ENCODE data around the gene HOXC9.

The HOXC9 gene

DNA sequence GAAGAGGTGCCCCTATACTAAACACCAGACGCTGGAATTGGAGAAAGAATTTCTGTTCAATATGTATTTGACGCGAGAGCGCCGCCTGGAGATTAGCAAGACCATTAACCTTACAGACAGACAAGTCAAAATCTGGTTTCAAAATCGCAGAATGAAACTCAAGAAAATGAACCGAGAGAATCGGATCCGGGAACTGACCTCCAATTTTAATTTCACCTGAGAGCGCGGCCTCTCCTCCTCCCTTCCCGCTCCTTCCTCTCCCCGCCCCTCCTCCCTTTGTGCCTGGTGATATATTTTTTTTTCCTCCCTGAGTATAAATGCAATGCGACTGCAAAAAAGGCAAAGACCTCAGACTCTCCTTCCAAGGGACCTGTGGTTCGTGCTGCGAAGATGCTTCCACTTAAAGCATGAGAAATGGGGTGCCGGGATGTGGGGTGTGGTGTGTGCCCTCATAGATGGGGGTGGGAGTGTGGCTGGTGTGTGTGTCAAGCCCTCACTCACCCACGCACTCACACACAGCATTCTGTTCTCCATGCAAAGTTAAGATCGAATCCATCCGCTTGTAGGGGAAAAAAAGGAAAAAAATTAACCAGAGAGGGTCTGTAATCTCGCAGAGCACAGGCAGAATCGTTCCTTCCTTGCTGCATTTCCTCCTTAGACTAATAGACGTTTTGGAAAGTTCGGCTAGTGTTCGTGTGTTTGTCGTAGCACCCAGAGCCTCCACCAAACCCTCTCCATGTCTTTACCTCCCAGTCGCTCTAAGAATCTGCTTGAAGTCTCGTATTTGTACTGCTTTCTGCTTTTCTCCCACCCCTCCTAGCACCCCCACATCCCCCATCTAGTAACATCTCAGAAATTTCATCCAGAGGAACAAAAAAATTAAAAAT, 10.5 kb upstream of the HOXC9 start:
- no peak for DNase-seq

GRCh38 chr12:53990311-53991076, 9.5 kb upstream of the HOXC9 start:
- no peak for DNase-seq

DNA sequence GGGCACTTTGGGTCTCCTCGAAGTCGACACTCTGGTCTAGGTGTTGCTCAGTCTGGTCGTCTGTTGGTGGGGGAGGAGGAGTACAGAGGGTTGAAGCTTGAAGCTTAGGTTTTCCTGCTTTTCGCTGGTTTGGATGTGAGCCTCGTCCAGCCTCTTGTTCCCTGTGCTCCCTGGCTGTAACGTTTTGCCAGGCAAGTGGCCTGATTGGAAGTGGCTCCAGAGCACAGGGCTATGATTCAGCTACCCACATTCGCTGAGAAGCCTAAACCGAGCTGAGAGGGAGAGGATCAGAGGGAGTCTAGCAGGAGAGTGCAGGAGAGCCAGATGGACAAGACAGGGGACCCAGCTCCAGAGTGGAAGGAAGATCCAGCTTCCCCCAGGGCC, 8.9 kb upstream of the HOXC9 start:
- no peak for DNase-seq

DNA sequence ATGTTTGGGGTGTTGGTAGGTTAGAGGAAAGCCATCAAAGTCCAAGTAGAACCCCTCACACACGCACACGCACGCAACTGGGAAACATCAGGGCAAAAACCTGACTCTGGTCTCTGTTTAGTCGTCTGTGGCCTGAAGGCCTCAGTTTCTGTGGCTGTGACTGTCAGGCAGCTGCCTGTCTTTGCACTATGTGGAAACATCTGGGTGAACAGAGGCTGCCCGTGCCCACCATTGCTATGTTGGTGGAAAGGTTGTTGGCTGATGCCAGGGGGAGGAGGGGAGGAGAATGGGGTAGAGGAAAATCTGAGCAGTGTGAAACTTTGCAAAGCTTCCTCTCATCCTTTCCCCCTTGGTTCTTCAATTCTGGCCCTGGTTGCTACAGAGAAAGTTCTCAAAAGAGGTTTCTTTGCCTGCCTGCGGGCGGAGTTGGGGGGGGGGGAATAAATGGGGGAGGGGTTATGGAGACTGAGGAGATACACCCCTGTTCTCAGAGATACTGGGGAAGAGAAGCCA, 7.5 kb upstream of the HOXC9 start:
- no peak for DNase-seq

GRCh38 chr12:53993162-53994008, 6.6 kb upstream of the HOXC9 start:
- no peak for DNase-seq

- no peak for DNase-seq
Observed at GRCh38 chr12:53994009-53994263, 6.0 kb upstream of the HOXC9 start.

DNA sequence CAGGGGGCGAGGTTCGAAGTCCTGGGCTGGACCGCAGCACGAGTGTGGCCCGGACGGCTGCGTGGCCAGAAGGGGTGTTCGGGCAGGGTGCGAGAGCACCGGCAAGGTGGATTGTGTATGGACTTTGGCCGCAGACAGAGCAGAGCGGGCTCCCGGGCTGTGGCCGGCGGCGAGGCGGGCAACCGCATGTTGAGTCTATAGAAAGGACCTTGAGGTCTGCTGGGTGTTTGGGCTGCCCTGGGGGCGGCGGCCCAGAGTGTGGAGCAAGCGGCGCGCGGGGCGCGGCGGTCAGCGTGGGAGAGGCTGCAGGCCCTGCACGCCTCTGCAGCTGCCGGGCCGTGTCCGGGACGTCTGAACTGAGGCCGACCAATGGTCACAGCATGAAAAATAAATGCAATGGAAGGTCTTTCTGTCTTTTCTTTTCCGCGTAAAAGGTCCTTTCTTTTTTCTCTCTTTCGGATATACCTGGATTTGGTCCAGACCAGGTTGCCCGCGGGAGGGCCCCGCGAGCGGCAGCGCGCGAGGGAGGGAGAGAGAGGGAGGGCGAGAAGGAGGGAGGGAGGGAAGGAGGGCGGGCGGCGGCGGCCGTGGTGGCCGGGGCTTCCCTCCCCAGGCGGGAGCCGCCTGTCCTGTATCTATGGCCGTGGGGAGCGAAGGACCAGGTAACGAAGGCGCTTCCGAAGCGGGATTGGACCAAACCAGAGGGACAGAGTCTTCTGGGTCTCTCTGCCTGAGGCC, 5.5 kb upstream of the HOXC9 start:
- no peak for DNase-seq

- no peak for DNase-seq
Observed at GRCh38 chr12:53995002-53995377, 5.0 kb upstream of the HOXC9 start.

DNA sequence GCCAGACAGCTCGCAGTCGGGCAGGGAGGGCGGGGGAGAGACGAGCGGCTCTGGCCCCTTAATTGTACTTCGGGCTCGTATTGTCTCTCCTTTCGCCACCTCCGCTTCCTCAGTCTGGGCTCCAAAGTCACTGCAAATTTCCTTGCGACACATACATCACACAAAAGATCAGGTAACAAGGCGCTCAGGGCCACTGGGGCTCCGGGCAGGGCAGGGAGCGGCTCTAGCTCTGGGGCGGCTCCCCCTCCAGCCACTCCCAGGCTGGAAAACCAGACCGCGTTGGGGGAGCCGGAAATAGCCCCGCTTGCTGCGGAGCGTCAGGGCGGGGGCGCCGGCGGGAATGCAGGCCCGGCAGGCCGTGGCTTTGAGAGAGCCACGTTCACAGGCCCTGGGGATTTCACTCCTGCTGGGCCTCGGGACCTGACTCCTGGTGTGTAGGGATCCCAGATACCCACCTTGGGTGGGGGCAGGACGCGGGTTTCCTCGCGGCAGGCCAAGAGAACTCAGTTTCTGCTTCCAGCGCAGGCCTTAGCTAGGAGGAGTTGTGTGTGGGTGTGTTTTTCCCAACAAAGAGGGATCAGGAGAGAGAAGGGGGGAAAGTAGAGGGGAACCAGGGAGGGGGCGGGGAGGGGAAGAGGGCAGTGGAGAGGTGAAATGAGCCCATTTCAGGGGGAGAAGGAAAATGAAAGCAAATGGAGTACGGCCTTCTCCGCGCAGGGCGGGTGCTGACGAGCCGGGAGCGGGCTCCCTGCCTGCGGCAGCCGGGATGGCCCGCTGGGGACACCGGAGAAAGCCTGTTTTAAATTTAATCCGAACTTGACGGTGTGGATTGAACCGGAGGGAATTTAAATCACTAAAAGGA, 4.4 kb upstream of the HOXC9 start:
- no peak for DNase-seq

DNA sequence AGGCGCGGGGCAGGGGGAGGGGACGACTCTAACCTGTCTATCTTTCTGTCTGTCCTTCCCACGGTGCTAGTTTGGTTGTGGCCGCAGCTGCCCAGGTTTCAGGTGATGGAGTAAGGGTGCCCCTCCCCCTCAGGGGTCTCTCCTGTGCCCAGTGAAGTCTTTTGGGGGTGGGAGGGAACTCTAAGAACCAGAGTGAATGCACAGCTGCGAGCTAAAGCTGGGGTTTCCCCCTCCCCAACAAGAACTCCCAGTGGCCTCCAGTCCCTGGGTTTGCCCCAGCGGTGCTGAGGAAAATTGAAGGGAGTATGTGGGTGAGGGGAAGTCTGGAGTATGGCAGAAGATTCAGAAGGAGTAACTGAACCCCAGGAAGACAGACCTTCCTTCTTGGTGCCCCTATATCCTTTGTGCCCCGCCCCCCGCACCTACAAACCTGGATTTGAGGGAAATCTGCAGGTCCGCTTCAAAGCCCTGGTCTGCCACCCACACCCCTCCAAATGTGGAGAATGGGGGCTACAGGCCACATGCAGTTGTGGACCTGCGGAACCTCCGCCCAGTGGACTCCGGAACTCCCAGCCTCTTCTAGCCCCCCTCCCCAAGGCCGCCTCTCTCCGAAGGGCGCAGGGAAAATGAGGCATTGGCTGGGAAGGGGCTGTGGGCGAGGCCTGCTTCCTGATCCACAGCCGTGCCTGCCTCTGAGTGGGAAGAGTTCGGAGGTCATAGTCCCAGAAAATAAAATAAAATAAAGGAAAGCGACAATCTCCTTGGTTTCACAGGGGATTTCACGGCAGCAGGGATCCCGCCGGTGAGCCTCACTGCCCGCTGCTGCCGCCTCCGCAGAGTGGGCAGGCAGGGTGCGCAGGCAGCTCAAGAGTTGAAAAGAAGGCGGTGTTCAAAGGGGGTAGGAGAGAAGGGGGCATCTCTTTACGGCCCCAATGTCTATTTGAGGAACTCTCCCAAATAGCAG, 3.4 kb upstream of the HOXC9 start:
- DNase-seq = no peak

DNA sequence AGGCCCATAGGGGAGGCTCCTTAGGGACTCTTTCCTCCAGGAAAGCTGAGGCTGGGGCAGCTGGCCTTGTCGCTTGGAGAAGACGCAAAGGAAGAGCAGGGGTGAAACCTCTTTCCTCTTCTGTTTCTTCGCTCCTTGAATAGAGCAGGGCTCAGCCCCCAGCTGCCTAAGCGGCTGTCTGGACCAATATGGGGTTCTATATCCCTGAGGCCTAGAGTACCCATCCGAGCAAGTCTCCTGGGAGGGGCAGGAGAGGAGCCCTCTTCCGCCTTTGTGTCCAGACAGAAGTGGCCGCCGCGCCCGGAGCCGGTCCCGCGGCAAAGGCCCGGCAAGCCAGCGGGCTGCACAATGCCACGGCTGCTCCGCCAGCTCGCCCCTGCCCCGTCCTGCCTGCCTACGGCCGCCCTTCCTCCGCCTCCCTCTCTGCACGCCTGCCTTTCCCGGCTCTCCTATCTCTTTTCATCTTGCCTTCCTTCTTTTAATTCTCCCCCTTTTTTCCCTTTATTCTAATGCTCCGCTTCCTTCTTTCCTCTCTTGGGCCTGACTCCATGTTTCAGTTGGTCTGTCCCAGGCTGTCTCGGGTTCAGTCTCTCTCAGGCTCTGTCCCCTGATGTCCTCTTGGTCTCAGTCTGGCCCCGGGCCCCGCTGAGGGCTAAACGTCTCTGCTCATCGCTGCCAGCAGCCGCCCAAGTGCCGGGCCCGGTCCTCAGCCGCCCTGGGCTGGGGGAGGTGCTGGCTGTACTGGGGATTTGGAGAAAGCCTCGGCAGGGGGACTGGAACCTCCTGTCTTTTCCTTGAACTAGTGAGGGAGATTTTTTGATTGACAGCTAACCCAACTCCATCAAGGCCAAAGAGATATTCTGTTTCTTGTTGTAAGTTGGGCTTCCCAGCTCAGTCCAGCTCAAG, 2.5 kb upstream of the HOXC9 start:
- DNase-seq = no peak

DNA sequence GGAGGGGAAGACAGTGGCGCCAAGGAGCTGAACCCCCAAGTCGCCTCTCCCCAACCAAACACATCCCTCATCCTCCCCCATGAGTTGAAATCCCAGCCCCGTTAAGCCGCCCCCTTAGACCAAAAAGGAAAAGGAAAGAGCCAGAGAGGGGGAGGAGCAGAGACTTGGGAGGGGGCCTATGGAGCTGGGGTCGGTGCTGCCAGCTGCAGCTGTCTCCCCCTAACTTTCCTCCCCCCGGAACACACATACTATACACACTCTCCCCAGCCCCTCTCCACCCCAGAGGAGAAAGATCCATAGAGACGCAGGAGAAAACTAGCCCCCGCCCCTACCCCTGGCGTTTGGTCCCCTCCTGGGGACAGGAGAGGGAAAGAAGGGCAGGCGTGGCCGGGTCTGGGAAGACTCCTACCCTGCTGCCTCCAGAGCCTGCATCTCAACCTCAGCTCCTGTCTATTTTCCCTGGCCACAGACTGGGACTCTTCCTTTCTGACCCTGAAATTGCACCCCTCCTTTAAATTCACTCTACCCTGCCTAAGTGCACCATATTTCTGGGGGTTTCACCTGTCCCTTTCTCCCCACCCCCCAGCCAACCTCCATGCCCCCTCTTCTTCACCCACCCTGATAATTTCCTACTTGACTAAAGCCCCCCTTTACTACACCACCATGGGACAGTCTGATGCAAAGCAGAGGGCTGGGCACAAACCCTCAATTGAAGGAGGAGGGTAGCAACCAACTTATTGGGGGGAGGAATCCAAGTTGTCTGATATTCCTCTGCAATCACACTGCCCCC, 1.7 kb upstream of the HOXC9 start:
- no peak for DNase-seq

DNA sequence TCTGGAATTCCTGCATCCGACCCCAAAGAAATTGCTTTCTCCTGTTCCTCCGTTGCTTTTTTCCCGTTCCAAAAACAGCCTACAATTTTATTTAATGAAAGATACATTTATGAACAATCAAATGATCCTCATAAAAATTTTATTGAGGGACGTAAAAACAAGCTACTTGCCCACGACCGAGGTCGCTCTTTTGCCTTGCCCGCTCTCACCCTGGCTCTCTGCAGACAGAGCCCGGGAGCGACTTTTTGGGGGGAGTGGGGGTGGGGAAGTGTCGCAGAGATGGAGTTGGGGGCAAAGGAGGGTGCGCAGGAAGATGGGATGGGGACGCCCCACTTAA, 1.1 kb upstream of the HOXC9 start:
- DNase-seq = no peak

GRCh38 chr12:53999559-54000115, 324 bp upstream of the HOXC9 start:
- DNase-seq = no peak

- DNase-seq = no peak
Observed at GRCh38 chr12:54001283-54002187, 1.6 kb downstream of the HOXC9 start.

- DNase-seq = no peak
Observed at GRCh38 chr12:54002278-54002914, 2.4 kb downstream of the HOXC9 start.

DNA sequence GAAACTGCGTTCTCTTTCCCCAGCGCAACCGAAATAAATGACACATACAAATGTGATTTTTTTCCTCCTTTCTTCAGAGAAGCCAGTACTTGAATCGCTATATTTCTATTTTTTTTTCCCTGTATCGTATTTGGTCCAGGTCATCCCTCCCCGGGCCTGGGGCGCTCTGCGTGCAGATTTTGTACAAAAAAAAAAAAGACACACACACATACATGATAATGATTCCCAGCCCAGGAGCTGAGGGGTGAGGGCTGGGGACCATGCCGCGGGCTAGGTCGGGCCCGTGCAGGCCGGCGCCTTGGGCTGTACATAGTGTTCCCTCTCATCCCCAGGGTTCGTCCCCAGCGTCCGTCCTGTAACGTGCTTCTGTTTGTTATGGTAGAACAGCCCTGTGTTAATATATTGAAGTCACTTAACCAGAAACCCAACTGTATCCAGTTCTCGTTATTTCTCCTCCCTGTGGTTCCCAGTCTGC, 3.0 kb downstream of the HOXC9 start:
- DNase-seq = no peak

All from stimulated activated CD4-positive, alpha-beta T cell treated with anti-CD3 and anti-CD28 coated beads, Interleukin-12 subunit alpha, Interleukin-12 subunit beta, amount 100 ng/mL, for 4 hours (primary cell).